WTC11 (cell line): ENCODE measurements around the gene NCAM2.

Experiments
- CBFB ChIP-seq: sonication (generic); formaldehyde crosslinking; IDR thresholded peaks from 2 replicates; pipeline ENCODE4 v1.8.1; 2022; ENCODE audit warnings: mild to moderate bottlenecking, low read depth, missing genetic modification reagents
- CDX4 ChIP-seq: fragments of 250-450 bp; sonication (Bioruptor Pico); IDR thresholded peaks from 2 replicates; pipeline ENCODE4 v1.9.0; 2021; ENCODE audit warnings: moderate library complexity, mild to moderate bottlenecking, inconsistent platforms, borderline replicate concordance
- CREB1 ChIP-seq: sonication (generic); formaldehyde crosslinking; IDR thresholded peaks from 2 replicates; pipeline ENCODE4 v1.8.0; 2023; ENCODE audit warnings: mild to moderate bottlenecking, missing genetic modification reagents
- CTCF ChIP-seq: fragments of 200-600 bp; IDR thresholded peaks from 2 replicates; pipeline ENCODE4 v1.8.0; 2022; ENCODE audit warnings: antibody characterized with exemption
- ETV6 ChIP-seq: sonication (generic); formaldehyde crosslinking; IDR thresholded peaks from 2 replicates; pipeline ENCODE4 v1.8.1; 2022; ENCODE audit warnings: mild to moderate bottlenecking, missing genetic modification reagents
- MAX ChIP-seq: sonication (generic); formaldehyde crosslinking; IDR thresholded peaks from 2 replicates; pipeline ENCODE4 v1.8.0; 2022; ENCODE audit warnings: mild to moderate bottlenecking, missing genetic modification reagents
- NFYB ChIP-seq: sonication (generic); formaldehyde crosslinking; conservative IDR thresholded peaks from 2 replicates; pipeline ENCODE4 v1.8.0; 2022; ENCODE audit warnings: low read depth, missing genetic modification reagents
- PRDM15 ChIP-seq: sonication (generic); formaldehyde crosslinking; IDR thresholded peaks from 2 replicates; pipeline ENCODE4 v1.8.0; 2022; ENCODE audit warnings: missing genetic modification reagents
- ZBTB21 ChIP-seq: sonication (generic); formaldehyde crosslinking; IDR thresholded peaks from 2 replicates; pipeline ENCODE4 v1.8.1; 2023; ENCODE audit warnings: mild to moderate bottlenecking, missing genetic modification reagents, borderline replicate concordance
- ZBTB43 ChIP-seq: sonication (generic); formaldehyde crosslinking; IDR thresholded peaks from 2 replicates; pipeline ENCODE4 v1.8.1; 2023; ENCODE audit warnings: mild to moderate bottlenecking, missing genetic modification reagents
- ZNF512 ChIP-seq: sonication (generic); formaldehyde crosslinking; IDR thresholded peaks from 2 replicates; pipeline ENCODE4 v1.8.1; 2022; ENCODE audit warnings: missing genetic modification reagents, borderline replicate concordance

GRCh38 chr21:21148009-21148408, 149.8 kb downstream of the NCAM2 start:
- TF ChIP-seq ZBTB21, result no peak
- no peak for TF ChIP-seq CTCF
- TF ChIP-seq ZNF512, result no peak
- TF ChIP-seq ZBTB43 (CRISPR knock-in tag), result no peak
- no peak for TF ChIP-seq CREB1
- no peak for TF ChIP-seq CBFB (CRISPR knock-in tag)
- no peak for TF ChIP-seq MAX (CRISPR knock-in tag)
- TF ChIP-seq CDX4 (CRISPR knock-in tag), result no peak
- no peak for TF ChIP-seq NFYB (CRISPR knock-in tag)
- TF ChIP-seq ETV6 (CRISPR knock-in tag), result no peak
- TF ChIP-seq PRDM15 (CRISPR knock-in tag), result no peak
